NCI-H128 (cell line): Measurements from ENCODE around the gene ANKRD45.
"Not testable (repeated sequence)": the region's sequence is repeated elsewhere in the genome, so short reads cannot be mapped to it uniquely, and the experiment has no call there.

ENCODE experiments used
- DNase-seq: peaks from one replicate; lab custom pipeline; 2025; ENCODE audit not compliant: unreplicated experiment; lab: John Stamatoyannopoulos, UW

ANKRD45 gene, protein sequence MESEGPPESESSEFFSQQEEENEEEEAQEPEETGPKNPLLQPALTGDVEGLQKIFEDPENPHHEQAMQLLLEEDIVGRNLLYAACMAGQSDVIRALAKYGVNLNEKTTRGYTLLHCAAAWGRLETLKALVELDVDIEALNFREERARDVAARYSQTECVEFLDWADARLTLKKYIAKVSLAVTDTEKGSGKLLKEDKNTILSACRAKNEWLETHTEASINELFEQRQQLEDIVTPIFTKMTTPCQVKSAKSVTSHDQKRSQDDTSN

DNA sequence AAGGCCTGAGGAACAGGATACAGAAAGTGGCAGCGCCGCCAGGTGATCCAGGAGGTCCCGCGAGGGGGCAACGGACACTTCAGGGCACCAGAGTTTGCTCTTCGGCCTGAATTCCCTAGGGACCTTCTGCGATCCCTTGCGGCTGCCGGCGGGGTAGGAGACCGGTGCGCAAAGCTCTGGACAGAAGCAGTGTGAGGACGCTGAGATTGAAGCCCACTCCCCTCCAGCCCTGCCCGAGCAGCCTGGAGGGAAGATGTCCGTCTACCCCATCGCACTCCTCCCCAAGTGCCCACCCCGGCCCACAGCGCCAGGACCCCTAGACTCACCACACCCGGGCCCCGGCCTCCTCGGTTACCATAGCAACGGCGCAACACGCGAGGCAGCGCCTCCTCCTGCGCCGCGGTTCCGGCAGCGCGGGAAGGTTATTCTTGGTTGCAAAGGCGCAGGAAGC, at the start of gene ANKRD45:
TSS of gene ANKRD45 (minus strand) at position 361 of the 451 bp plus-strand sequence. CDS start 10,433 bp downstream, outside the sequence.
- peak; percentile 61 for DNase-seq

DNA sequence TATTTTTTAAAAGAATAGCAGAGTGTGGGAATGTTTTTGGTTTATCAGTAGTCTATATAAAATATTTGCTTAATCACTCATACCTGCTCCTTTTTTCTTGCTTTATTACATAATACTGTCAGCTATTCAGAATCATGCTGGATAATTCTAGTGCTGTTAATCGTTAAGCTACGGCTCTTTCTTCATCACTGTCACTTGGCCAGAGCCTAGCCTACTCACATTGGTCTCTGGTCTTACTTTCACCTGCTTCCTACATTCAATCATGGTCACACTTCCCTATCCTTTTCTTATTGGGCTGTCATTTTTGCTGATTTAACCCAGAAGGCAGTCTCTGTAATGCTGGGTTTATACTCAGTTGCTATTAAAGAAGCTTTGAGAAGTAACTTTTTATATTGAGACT, 47.6 kb upstream of the ANKRD45 start:
- DNase-seq, result no peak

DNA sequence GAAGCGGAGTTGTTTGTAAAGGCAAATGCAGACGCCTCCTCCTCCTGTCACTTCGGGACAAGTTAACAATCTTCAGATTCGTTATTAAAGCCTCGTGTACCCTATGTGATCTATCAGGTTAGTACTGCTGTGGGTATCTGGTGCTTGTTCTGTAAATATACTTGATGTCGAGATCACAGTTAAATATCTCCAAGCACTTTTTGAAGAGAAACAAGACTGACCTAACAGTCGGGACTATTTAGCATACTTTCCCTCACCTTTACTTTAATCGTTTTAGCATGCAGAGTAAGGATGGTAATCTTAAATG, 45.8 kb upstream of the ANKRD45 start:
- DNase-seq, result no peak

DNA sequence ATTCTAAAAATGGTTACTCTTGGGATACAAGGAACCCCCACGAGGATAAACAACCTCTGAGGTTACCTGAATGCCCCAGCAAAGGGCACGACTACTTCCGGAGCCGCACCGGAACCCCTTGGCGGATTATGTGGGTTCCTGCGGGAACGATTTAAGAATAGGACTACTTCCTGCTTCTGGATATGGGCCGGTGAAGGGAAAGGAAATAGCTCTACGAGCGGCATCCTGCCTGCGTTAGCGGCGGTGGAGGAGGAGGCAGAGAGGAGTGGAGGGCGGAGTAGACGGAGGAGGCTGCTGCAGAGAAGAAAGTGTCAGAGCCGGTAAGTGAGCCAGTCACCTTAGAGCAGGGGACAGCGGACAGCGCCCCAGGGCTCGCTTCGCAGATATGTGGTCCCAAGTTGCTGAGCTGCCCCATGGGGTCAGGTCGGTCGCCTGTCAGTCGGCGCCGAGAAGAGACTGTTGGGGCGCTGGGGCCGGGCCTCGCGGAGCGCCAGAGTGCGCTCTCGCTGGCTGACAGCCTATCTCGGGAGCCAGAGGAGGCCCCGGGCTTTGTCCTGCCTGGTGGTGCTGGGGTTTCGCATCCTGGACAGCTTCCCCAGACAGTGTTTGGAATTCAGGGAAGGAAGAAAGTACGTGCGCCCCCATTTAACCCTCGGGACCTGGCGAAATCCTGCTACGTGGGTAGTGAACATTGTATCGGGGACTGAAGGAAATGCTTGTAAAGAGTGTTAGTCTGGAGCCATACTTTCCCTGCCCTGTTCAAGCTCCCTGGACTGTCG, 45.3 kb upstream of the ANKRD45 start, which contains the start of gene KLHL20:
TSS of gene KLHL20 (plus strand) at position 223 of the 779 bp plus-strand sequence. CDS start 1,063 bp downstream, outside the sequence.
- DNase-seq, result peak; percentile 87

DNA sequence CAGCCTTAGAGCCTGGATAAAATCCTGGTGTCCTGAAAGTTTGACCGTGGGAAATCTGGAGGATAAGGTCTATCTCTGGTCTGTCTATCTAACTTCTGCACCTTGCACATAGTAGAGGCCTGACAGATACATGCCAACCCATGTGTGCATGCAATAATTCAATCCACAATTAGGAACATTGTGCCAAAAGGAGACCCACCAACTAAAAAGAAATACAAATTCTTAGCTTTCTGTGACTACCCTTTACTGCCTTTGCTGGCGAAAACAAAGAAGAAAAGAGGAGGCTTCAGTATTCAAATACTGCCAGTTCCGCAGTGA, 44.7 kb upstream of the ANKRD45 start:
- DNase-seq, result no peak

DNA sequence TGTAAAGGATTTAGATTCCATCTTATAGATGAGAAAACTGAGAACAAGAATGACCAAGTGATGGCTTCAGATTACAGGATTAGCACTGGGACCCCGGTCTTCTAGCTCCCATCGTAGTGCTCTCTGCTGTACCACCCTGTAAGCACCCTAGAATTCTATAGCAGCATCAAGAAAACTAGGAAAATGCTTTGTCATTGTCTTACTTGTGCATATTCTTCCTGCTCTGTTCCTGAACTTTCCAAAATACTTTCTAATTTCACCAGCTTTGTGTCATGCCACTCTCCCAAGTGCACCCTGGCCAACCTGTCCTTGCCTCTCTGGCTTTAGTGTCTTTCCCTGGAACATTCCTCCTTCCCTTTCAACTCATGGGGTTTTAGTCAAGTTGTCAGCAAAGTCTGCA, 39.1 kb upstream of the ANKRD45 start:
- DNase-seq, result no peak

DNA sequence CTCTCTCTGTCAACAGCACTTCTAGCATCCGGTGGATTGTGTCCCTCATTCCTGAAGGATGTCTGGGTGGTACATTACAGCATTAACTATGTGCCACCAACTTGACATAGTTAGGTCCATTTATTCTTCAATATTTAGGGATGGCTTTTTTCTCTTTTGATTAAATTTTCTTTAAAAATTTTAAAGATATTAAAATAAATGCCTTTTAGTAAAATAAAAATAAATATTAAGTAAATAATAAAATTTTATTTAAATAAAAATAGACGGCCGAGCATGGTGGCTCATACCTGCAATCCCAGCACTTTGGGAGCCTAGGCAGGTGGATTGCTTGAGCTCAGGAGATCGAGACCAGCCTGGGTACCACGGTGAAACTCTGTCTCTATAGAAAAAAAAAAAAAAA, 35.5 kb upstream of the ANKRD45 start:
- no peak for DNase-seq

DNA sequence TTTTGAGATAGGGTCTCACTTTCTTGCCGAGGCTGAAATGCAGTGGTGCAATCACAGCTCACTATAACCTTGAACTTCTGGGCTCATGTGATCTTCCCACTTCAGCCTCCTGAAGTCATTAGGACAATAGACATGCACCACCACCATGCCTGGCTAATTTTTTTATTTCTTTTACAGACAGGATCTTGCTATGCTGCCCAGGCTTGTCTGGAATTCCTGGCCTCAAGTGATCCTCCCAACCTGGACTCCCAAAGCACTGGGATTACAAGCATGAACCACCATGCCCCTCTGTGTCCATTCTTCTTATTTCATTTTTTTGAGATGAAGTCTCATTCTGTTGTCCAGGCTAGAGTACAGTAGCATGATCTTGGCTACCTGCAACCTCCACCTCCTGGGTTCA, 33.1 kb upstream of the ANKRD45 start:
- no peak for DNase-seq

DNA sequence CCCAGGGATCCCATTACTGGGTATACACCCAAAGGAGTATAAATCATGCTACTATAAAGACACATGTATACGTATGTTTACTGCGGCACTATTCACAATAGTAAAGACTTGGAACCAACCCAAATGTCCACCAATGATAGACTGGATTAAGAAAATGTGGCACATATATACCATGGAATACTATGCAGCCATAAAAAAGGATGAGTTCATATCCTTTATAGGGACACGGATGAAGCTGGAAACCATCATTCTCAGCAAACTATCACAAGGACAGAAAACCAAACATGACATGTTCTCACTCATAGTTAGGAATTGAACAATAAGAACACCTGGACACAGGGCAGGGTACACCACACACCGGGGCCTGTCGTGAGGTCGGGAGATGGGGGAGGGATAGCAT, 31.6 kb upstream of the ANKRD45 start:
- DNase-seq, result not testable (repeated sequence)

DNA sequence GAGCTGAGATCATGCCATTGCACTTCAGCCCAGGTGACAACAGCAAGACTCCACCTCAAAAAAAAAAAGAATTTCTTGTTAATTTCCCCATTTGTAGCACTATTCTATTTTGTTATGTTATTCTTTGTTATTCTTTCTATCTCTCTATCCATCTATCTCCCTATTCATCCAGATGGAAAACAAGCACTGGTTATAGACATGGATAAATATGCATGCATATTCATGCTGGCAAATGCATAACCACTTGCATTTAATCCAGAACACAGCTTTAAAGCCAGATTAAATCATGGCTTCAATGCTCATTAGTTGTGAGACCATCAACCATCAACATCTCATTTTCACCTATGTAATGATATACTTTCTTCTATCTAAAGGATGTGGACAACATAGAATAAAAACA, 23.6 kb upstream of the ANKRD45 start:
- no peak for DNase-seq

DNA sequence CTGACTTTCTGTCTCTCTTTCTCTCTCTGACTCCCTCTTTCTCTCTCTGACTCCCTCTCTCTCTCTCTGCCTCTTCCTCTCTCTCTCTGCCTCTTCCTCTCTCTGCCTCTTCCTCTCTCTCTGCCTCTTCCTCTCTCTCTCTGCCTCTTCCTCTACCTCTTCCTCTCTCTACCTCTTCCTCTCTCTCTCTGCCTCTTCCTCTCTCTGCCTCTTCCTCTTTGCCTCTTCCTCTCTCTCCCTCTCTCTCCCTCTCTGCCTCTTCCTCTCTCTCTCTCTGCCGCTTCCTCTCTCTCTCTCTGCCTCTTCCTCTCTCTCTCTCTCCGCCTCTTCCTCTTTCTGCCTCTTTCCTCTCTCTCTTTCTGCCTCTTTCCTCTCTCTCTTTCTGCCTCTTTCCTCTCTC, 18.6 kb upstream of the ANKRD45 start:
- DNase-seq, result no peak

DNA sequence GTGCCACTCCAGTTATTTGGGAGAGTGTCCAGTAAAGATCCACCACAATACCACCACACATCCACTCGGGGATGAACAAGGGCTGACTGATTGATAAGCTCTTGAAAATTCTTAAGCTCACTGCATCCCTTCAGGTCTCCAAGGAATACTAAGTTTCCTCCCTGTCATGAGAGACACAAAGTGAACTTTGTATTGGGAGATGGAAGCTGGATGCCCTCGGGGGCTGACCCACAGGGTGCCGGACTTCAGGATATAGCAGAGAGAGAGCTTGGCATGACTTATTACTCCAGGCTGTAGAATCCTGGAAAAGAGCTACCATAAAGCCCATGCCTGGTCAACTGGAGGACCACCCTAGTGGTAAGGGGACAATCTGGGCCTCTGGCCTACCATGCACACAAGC, 15.5 kb upstream of the ANKRD45 start:
- not testable (repeated sequence) for DNase-seq

DNA sequence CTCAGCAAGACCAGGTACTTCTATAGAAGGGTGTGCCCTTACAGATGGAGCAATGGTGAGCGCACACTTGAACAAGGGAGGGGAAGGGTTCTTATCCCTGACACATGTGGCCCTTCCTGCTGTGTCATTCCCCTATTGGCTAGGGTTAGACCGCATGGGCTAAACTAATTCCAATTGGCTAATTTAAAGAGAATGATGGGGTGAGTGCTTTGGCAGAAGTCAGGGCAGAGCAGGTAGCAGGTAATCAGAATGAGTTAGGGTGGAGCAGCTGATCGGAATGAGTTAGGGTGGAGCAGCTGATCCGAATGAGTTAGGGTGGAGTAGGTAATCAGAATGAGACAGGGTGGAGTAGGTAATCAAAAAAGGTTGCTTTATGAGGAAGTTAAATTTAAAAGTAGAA, 14.2 kb upstream of the ANKRD45 start:
- DNase-seq, result not testable (repeated sequence)

DNA sequence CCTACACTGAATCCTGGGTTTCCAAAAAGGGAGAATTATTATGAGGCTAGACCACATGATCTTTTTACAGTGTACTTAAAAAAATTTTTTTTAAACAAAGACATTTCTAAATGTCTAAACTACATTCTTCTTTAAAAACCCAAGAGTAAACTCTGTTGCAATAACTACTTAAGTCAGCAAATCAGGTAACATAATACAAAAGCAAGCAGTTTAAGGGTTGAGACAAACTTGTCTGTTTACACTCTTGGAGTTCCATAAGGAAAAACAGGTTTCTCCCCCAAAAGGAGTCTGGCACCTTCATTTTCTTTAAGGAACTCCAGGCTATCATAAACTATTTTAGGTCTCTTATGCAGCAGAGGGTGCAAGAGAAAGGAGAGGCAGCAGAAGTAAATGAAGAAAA, 12.5 kb upstream of the ANKRD45 start:
- DNase-seq, result no peak

DNA sequence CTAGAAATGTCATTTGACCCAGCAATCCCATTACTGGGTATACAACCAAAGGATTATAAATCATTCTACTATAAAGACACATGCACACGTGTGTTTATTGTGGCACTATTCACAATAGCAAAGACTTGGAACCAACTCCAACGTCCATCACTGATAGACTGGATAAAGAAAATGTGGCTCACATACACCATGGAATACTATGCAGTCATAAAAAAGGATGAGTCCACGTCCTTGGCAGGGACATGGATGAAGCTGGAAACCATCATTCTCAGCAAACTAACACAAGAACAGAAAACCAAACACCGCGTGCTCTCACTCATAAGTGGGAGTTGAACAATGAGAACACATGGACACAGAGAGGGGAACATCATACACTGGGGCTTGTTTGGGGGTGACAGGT, 10.5 kb upstream of the ANKRD45 start:
- not testable (repeated sequence) for DNase-seq

DNA sequence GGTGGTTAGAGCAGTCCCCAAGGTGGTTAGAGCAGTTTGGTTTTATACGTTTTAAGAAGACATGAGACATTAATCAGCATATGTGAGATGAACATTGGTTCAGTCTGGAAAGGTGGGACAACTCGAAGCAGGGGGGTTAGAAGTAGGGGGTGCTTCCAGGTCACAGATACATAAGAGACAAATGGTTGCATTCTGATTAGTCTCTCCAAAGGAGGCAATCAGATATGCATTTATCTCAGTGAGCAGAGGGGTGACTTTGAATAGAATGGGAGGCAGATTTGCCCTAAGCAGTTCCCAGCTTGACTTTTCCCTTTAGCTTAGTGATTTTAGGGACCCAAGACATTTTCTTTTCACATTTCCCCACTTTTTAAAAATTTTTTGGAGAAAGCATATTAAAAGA, 4.8 kb upstream of the ANKRD45 start:
- DNase-seq, result not testable (repeated sequence)

DNA sequence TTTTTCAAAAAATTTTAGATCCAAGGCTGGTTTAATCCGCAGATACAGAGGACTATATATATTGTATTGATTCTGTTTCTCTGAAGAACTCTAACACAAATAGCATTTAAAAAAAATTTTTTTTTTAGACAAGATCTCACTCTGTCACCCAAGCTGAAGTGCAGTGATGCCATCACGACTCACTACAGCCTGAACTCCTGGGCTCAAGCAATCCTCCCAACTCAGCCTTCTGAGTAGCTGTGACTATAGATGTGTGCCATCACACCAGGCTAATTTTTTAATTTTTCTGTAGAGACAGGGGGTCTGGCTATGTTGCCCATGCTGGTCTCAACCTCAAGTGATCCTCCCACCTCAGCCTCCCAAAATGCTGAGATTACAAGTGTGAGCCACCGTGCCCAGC, 3.0 kb downstream of the ANKRD45 start:
- no peak for DNase-seq

DNA sequence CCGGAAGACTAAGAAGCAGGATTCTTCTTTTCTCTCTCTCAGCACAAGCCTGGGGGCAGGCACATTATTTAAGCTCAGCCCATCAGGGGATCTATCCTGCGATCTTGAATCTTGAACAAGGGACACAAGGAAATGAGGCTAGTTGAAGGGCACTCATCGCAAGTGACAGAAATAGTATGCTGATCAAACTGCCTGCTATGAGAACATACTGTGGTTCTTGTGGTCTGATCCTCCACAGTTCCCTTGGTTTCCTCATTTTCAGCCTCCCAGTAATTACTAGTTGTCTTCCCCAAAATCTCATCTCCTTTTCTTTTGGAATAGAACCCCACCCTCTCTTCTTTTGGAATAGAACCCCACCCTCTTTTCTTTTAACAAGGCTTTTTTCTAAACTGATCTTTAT, 6.5 kb downstream of the ANKRD45 start:
- no peak for DNase-seq

DNA sequence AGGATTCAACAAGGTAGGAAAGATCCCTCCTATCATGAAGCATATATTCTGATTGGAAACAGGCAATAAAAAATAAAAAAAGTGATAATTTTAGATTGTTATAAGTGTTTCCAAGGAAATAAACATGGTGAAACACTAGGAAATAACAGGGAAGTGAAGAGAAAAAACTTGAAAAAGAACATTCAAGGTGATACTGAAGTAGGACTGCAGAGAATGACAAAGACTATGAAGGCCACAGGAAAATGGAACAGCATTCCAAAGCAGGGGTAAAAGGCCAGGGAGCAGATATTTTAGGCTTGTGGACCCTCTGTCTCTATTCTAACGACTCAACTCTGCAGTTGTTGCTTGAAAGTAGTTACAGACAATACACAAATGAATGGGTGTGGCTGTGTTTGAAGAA, 7.9 kb downstream of the ANKRD45 start:
- DNase-seq, result no peak

DNA sequence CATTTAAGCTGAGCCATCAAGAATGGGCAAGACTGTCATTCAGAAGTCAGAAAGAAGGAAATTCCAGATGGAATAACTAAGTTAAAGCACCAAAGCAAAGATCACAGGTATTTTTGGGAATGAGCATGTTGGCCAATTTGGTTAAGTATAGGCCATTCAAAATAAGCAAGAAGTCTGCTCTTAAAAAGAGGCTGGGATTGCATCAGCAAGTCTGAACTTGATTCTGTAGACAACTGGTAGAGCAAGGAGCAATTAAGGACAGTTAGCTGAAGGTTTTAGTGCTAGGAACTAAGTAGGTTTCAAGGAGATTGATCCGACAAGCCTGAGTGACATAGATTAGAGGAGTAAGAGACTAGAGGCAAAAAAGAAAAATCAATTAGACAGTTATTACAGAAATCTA, 8.4 kb downstream of the ANKRD45 start:
- DNase-seq, result no peak

DNA sequence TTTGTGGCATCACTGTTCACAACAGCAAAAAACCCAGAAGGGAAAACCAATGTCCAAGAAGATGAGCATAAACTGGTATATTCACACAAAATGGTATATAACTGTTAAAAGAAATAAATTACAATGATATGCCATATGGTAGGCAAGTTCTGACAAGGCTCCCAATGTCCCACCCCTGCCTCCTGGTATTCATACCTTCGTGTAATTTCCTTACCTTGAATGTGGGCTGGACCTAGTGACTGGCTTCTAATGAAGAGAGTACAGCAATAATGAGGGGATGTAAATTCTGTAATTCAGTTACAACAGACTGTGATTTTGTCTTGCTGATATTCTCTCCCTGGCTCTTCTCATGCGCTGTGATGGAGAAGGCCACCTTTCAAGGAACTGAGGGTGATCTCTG, 9.3 kb downstream of the ANKRD45 start:
- no peak for DNase-seq

DNA sequence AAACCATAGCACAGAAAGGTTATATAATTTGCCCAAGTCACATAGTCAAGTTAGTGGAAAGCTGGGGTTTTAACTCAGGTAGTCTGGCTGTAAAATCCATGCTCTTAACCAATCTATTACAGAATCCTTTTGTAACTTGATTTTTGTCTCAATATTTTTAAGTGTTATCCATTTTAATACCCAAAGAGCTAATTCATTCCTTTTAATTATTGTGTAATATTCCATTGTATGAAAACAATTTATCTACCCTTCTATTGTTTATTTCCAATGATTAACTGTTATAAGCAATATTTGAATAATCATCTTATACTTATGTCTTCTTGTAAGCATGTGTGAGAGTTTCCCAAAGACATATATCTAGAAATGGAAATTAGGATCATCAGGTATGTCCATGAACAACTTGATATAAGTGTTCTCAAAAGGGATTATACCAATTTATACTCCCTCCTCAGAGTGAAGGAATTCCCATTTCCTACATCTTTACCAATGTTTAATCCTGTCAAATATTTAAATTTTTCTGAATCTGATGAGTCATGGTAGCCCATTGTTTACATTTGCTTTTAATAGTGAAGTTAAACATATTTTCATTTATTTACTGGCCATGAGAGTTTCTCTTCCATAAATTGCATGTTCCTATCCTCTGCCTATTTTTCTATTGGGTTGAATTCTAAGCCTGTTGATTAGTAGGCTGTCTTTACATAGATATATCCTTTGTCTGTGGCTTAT, 20.6 kb downstream of the ANKRD45 start:
- no peak for DNase-seq
